Embryonic facial prominence (tissue), 1 donor: ENCODE measurements around the gene CCDC50.

Source experiments
- DNase-seq: peaks from one replicate; pipeline ENCODE4 v3.0.0-alpha.2; 2016; ENCODE audit errors: extremely low spot score

CCDC50 gene

DNA sequence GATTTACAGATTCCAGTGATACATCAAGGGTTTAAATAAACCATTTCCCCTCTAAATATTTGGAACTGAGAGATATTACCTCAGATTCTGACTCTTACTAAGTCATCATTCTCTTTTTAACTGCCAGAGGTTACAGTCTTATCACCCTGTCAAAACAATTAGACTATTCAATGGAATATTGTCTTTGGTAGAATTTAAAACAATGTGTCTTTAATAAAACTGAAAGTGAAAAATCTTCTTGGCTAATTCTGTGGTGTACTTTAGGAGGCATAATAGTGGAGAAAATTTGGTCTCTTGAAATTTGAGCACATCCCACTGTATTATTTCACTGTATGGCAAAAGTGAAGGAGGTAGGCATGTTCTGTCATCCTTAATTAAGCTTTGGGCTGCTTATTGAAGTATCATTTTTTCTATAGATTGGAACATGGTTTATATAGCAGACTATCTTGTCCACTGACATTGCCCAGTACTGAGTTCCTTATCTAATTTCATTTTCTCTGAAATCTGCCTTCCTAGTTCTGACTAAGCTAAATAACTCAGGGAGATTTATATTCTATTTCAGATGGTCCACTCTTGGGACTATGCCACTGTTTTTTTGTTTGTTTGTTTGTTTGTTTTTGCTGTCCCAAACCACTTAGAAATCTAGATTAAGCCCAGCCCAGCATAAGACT, 49.1 kb downstream of the CCDC50 start:
- no peak for DNase-seq

DNA sequence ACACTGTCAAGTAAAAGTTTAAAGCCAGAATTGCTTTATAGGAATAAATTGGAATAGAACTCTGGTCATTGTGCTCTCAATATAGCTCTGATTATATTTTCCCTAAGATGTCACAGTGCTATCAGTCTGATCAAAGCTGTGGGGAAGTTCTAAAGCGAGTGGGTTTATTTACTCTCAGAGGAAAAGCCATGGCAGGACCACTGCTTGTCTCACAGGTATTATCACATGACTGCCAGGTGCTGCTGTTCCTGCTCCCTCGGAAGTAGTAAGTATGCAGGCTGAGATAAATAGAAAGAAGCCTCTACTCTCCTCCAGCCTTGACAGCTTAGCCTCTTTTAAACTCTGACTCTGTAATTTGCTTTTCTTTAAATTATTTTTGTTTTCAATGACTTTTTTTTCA, 50.3 kb downstream of the CCDC50 start:
- no peak for DNase-seq

- DNase-seq, result no peak
Observed at GRCh38 chr3:191380001-191380400, 50.8 kb downstream of the CCDC50 start.

GRCh38 chr3:191381303-191381702, 52.1 kb downstream of the CCDC50 start:
- no peak for DNase-seq

DNA sequence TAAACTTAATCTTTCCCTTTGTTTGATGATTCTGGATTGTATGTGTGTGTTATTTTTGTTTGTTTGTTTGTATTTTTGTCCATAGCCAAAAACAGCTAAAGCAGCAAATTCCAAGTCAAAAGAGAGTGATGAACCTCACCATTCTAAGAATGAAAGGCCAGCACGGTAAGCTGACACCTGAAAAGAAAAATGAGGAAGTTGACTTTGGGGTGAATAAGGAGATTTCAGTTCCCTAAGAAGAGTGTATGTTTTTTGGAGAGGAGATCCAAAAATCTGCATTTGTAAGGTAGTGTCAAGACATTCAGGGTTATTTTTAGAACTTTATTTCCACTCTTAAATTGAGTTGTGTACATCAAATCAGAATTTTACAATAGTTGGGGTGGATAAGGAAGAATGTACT, 53.5 kb downstream of the CCDC50 start:
- DNase-seq, result no peak

DNA sequence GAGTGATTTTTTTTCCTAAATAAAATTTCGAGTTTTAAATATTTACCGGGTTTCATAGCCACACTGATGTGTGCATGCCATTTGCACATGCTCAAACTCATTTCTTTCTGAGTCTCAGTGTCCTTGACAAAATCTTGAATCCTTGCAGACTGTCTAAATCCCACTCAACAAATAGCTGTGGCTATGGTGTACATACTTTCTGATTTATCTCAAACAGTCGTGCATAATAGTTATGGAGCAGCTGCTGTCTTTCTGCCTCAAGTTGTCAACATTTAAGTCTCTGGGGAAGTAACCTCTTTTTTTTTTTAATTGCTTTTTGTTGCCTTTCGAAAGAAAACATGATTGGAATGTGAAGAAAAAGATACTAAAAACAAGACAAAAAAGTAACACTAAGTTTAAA, 53.9 kb downstream of the CCDC50 start:
- DNase-seq, result no peak

- DNase-seq, result no peak
Observed at GRCh38 chr3:191385101-191385500, 55.9 kb downstream of the CCDC50 start.

DNA sequence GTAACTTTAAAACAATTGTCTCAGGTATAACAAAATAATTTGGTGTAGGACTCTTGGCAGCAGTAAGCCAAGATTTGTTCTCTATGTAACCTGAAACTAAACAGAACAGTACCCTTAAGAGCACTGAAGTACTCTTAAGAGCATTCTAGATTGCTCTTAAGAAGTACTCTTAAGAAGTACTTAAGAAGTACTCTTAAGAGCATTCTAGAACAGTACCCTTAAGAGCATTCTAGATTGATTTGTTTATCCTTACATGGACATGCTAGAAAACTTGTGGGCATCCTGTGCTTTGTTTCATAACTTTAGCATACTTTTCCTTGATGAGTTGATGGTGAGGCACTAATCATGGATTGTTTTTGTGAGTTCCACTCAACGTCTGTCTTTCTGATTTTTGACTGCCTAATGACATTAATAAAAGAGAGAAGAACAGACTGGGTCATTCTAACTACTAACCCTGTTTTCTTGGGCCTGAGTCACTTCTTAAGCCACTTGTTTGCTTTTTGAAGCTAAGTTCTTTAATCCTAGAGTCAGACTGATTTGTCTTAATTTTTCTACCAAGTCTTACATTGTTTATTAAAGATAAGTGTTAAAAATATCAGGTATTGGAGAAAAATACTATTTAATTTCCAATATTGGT, 58.4 kb downstream of the CCDC50 start:
- DNase-seq, result no peak

DNA sequence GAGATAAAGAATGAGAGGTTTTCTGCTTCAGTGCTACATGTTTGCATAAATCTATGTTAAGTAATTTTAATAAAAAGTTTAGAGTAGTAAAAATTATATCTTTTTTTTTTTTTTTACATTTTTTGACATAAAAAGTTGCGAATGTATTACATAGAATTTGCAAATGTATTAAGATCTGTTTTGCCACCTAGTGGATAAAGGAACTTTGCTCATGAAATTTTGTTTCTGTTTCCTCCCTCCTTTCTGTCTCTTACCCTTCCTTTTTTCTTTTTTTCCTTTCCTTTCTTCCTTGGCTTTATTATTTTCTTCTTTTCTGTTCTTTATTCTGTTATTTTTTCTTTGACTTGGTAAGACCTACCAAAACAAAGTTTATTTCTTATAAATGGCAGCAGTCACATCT, 59.6 kb downstream of the CCDC50 start:
- no peak for DNase-seq

DNA sequence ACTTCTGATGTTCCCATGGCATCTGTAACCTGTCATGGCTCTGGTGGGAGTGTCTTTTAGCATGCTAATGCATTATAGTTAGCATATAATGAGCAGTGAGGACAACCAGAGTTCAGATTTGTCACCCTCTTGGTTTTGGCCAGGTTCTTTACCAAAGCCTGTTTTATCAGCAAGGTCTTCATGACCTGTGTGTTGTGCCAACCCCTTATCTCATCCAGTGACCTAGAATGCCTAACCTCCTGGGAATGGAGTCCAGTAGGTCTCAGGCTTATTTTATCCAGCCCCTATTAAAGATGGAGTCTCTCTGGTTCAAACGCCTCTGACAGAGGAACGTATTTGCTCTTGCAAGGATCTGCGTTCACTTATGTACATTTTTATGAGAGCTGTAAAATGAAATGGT, 61.4 kb downstream of the CCDC50 start:
- DNase-seq, result no peak

GRCh38 chr3:191391861-191392808, 62.9 kb downstream of the CCDC50 start:
- DNase-seq, result no peak

- no peak for DNase-seq
Observed at GRCh38 chr3:191393146-191393545, 64.0 kb downstream of the CCDC50 start.

- no peak for DNase-seq
Observed at GRCh38 chr3:191397771-191398170, 68.6 kb downstream of the CCDC50 start.

DNA sequence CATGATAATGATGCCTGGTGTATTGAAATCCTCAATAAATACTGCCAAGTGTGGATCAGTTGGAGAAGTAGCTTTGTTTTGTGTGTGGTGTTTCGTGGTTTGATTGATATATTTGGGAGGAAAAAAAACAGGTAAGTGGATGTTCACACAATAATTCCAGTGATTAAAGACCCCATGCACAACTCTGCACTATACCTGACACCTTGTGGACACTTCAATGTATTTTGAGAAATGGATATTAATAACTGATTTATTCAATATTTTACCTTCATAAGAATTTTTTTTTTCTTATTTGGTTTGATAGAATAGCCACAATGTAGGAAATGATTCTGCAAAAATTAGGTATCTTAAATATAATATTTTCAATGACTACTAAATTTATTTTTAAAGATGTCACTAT, 69.4 kb downstream of the CCDC50 start:
- DNase-seq, result no peak

GRCh38 chr3:191399918-191400317, 70.7 kb downstream of the CCDC50 start:
- no peak for DNase-seq

- no peak for DNase-seq
Observed at GRCh38 chr3:191401775-191402357, 72.7 kb downstream of the CCDC50 start.

- no peak for DNase-seq
Observed at GRCh38 chr3:191409791-191410359, 80.7 kb downstream of the CCDC50 start.

DNA sequence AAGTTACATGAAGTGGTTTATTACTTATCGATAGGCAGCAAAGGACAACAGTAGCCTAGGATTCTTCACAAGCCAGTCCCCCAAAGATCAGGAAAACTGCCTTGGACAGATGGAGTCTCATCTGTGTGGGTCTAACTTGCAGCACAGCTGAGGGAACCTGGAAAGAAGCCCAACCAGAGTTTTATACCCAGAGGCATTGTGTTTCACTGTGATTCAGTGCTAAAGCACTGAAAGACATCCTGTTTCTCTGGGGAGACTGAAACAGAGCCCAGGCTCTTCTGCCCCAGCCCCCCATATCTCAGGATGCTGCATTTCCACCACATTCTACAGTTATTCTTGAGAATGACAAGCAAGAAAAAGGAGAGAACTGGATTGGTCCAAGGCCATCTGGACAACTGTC, 83.6 kb downstream of the CCDC50 start:
- no peak for DNase-seq

DNA sequence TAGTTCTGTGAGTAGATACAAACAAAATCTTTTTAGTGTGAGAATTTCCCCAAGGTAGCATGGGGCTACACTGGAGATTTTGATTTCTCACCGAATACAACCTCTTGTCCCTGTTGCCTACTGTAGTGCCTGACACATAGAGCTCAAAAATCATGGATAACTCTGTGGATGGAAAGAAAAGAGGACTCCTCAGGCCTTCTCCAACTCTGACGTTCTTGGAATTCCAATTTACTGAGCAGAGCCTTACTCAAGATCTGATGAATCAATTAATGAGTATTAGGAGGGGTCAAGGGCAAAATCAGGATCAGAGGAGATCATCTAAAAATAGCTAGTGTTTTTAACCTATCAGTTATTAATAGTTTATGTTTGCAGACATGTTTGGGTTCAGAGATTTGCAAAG, 85.1 kb downstream of the CCDC50 start:
- DNase-seq, result no peak

DNA sequence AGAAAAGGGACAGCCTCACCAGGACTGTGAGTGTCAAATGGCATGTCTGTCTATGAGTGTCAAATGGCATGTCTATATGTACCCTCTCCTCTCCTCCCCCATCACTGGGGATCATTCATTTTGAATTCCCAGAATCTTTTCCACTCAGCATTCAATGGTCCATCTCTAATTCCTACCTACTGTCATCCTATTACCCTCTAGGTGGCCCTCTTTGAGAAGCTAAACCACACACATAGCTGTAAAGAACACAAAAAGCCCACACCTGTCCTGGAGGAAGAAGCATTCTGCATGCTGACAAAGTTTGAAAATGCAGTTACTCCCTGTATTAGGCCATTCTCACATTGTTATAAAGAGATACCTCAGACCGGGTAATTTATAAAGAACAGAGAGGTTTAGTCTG, 85.5 kb downstream of the CCDC50 start:
- DNase-seq, result no peak

GRCh38 chr3:191415566-191415965, 86.4 kb downstream of the CCDC50 start:
- DNase-seq, result no peak

DNA sequence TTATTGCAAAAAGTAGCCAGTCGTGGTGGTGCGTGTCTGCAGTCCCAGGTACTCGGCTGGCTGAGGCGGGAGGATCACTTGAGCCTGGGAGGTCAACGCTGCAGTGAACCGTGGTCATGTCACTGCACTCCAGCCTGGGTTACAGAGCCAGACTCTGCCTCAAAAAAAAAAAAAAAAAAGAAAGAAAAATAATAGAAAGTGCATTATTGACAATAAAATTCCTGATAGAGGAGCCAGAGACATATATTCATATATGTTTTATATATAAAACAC, 88.2 kb downstream of the CCDC50 start:
- DNase-seq, result no peak
